Adipose tissue (tissue), 3 donors: ENCODE results near the gene ADARB2. TPM values are rescaled to one million over a fixed set of nuclear protein-coding genes. Genes with fewer than 3 reads are reported as not detected.
"Not testable (repeated sequence)": the region's sequence is repeated elsewhere in the genome, so short reads cannot be mapped to it uniquely, and the experiment has no call there.

ENCODE experiments used
- H3K27ac ChIP-seq: one replicate; pipeline ENCODE4 v1.5.1; 2013; ENCODE audit warnings: low read depth, low read length
- WGBS, 3 donors: extraction: QIAGEN DNeasy Blood & Tissue Kit; methylation state at CpG; one replicate each; pipeline ENCODE4 v1.1.7; 2013; 5-methylcytosine and 5-hydroxymethylcytosine counted together
- polyA plus RNA-seq, 3 donors: library from polyadenylated mRNA; stranded (reverse); fragments of 200-250 nt; gene quantifications; one replicate each; pipeline ENCODE4 v1.2.3, GENCODE V29; 2013
- donor health status: healthy with polysubstance abuse.
- donor health status: Bipolar disorder and iron deficiency.
- donor health status: healthy.

ADARB2 gene
- polyA plus RNA-seq, 3 donors: 0.31 to 1.9 (median 0.56) TPM

DNA sequence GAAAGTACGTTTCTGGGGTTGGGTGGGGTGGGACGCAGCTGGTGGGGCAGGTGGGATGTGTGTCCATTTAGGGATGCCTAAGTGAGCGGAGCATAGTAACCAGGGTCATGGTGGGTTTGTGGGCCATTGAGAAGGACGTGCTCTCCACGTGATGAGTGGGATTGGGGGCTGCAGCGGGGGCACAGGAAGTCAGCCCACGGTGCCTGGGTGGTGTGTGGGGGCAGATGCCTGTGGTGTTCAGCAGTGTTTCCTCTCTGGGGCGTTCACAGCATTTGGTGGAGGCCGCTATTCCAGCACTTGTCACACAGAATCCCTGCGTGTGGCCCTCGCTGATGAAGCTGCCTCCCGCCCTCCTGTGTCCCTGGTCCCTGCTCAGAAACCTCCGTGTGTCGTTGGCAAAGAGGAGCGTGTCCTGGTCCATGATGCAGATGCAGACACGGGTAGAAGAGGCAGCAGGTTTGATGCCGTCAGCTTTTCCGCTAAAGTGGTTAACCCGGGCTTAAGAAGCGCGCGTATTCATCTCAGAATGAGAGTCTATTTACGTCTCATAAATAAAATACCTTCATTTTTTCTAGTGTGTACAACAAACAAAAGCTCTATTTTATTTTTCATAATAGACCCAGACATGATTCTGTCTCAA, 274.2 kb downstream of the ADARB2 start:
- WGBS, 3 donors: 74 to 83% (median 78%) methylated on average over 23 of the region's 23 CpGs
- H3K27ac ChIP-seq: no peak overlapping the region

DNA sequence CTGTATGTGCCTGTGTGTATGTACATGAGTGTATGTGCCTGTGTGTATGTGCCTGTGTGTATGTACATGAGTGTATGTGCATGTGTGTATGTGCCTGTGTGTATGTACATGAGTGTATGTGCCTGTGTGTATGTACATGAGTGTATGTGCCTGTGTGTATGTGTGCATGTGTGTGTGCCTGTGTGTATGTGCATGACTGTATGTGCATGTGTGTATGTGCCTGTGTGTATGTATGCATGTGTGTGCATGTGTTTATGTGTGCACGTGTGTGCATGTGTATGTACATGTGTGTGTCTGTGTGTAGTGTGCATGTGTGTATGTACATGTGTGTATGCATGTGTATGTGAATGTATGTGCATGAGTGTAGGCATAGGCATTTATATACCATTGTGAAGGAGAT, 274.8 kb downstream of the ADARB2 start:
- no peak overlapping the region for H3K27ac ChIP-seq
- WGBS, 3 donors: 83 to 90% (median 90%) methylated on average over 1 of the region's 1 CpG

DNA sequence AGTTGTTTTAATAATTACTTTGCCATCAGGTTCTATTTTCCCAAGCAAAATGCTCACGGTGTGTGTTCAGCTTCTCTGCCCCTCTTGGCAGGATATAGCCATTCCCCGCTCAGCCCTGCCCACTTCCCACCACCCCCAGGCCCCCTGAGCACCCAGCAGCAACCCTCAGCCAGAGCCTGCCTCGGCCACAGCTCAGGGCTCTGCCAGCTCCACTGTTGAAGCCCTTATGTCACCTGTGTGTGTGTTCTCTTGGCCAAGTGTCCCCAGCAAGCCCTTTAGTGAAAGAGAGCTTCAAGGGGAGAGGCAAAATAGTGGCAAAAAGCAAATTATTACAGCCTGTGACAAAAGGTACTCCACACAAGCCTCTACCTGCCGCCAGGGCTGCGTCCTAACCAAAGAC, 275.3 kb downstream of the ADARB2 start:
- 66 to 71% (median 70%) methylated on average over 5 of the region's 5 CpGs for WGBS, 3 donors

DNA sequence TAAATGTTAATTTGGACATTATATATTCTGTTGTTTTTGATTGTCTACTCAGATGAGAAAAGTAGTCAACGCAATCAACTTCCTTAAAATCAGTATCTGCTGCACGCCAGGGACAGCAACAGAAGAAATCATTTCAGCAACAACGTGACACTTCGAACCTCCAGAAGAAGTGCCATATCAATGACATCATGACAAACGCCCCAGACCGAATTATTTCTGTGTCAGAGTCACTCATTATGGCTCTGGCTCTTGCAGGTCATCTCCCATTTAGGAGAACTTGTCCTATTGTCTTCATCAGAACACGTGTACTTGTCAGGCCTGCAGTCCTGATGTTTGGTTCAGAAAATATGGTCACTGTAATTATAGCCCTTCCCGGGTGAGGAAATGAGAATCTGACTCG, 276.3 kb downstream of the ADARB2 start:
- no peak overlapping the region for H3K27ac ChIP-seq
- 53 to 62% (median 61%) methylated on average over 9 of the region's 9 CpGs for WGBS, 3 donors

More for the DNA sequence above, 275.3 kb downstream of the ADARB2 start:
- H3K27ac ChIP-seq: no peak overlapping the region

DNA sequence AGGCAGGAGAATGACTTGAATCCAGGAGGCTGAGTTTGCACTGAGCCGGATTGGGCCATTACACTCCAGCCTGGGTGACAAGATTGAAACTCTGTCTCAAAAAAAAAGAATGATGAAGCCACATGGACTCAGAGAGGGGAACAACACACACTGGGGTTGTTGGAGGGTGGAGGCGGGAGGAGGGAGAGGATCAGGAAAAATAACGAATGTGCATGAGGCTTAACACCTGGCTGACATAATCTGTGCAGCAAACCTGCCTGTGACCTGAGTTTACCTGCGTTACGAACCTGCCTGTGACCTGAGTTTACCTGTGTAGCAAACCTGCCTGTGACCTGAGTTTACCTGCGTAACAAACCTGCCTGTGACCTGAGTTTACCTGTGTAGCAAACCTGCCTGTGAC, 277.7 kb downstream of the ADARB2 start:
- not testable (repeated sequence) for H3K27ac ChIP-seq
- 46 to 88% (median 69%) methylated on average over 5 to 6 of the region's 6 CpGs for WGBS, 3 donors

DNA sequence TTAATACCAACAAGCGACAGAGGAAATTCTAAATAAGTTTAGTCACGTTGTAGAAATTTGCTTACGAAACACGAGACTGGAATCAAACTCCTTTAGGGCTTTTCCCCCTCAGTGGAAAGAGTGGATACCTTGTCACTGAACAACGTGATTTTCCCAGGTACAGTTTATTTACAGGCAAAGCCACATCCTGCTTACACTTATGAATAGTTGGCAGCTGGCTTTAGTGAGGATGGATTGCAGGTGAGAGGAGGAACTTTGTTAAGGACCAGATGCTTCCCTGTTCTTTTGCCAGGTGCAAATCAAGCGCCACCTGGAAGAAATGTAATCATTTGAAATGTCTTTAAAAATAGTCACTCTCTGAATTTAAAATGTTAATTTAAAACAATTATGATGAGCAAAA, 282.4 kb downstream of the ADARB2 start:
- 52 to 63% (median 57%) methylated on average over 6 of the region's 6 CpGs for WGBS, 3 donors
- no peak overlapping the region for H3K27ac ChIP-seq

DNA sequence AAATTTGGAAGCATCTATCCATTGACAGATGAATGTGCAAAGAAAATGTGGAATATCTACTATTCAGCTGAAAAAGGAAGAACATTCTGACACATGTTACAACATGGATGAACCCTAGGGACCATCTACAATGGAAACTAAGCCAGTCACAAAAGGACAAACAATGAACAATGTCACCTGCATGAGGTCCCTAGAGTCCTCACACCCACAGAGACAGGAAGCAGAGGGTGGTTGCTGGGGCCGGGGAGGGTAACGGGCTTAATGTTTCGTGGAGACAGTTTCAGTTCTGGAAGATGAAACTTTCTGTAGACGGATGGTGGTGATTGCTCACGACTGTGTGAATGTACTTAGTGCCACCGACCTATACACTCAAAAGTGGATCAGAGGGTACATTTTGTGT, 282.9 kb downstream of the ADARB2 start:
- WGBS, 3 donors: 65 to 67% (median 66%) methylated on average over 6 of the region's 6 CpGs
- H3K27ac ChIP-seq: no peak overlapping the region

DNA sequence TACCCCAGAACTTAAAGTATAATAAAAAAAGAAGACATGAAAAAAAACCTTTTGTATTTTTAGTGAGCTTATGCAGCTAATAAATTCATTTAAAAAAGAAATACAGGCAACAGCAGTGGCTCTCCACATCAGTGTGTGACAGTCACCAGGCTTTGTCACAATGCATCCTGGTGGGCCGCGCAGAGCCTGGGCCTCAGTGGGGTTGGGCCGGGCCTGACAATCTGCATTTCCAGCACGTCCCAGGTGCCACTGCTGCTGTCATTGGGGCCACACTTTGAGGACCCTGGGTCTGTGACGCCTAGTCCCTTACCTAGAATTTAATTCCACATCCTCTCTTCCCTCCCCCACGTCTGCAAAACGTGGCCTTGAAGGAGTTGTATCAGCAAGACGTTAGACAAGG, 284.5 kb downstream of the ADARB2 start:
- WGBS, 3 donors: 63 to 72% (median 67%) methylated on average over 8 of the region's 8 CpGs

DNA sequence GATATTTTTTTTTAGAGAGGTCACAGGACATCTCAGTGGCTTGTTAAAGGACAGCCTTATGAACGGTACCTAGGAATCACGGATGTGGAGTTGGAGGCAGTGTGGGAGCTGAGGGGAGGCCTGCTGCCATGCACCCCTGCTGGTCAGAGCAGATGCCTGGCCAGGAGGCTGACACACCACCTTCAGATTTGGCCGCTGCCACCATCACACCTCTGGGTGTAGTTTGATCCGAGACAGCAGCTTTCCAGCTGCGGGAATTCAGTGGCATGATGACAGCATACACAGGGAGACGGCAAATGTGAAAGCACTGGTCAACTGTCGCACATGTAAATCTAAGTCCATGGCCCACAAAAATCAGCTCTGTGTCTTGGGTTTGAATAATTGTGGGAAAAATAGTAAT, 285.4 kb downstream of the ADARB2 start:
- H3K27ac ChIP-seq: no peak overlapping the region
- WGBS, 3 donors: 86 to 91% (median 89%) methylated on average over 7 of the region's 7 CpGs

More for the DNA sequence above, 284.5 kb downstream of the ADARB2 start:
- H3K27ac ChIP-seq: no peak overlapping the region

DNA sequence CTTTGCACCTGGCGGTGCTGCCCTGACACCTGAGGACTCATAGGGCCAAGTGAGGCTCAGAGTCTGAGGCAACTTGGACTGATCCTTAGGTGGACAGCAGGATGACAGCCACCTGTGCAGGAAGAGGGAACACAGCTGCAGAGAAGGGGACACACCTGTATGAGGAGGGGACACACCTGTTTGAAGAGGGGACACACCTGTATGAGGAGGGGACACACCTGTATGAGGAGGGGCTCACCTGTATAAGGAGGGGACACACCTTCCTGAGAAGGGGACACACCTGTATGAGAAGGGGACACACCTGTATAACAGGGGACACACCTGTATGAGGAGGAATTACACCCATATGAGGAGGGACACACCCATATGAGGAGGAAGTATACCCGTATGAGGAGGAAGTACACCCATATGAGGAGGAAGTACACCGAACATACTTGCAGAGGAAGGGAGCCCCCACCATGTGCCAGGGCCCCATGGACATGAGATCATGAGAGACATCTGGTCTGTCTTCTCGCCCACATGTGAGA, 285.9 kb downstream of the ADARB2 start:
- H3K27ac ChIP-seq: no peak overlapping the region
- 70 to 73% (median 72%) methylated on average over 4 of the region's 4 CpGs for WGBS, 3 donors

DNA sequence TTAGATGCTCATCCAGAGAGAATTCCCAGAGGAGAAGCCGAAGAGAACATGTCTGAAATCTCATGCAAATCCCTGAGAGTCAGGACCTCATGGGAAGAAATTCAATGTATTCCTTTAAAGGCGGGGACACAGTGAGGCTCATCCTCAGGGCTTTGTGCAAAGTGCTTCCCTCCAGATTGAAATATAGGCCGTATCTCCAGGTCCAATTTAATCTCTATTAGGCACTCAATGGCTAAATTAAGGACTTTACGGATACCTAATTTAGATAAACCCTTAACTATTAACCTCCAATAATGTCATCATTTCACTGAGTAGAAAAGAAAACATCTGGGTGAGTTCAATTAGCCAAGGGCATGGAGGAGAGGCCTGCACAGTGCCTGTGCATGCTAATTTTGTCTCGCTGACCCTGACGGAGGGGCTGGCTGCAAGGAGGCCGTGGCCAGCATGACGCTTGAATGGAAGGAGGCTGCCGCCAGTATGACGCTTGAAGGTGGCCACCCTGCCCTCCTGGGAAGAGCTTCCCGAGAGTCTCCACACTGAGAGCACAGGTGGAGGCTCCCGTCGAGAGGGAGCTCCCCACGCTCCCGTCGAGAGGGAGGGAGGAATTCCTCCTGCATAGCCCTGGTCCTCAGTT, 287.6 kb downstream of the ADARB2 start:
- WGBS, 3 donors: 63 to 70% (median 68%) methylated on average over 16 of the region's 16 CpGs
- no peak overlapping the region for H3K27ac ChIP-seq

DNA sequence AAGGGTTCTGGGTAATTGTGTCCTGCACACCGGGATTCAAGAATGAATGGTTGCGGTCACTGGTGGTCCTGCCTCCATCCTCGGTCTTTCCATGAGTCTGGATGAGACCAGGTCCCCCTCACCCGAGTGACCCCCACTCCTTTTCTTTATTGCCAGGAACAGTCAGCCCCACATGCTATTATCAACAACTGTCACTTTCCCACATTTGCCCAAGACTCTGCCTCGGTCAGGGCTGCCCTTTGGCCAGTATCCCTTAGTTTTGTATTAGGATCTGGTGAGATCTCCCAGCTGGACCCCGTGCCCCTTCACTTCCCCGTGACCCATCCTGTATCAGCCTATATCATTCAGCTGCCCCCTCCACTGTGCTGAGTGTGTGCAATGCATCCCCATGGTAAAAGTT, 288.3 kb downstream of the ADARB2 start:
- WGBS, 3 donors: 69 to 73% (median 70%) methylated on average over 7 of the region's 7 CpGs

DNA sequence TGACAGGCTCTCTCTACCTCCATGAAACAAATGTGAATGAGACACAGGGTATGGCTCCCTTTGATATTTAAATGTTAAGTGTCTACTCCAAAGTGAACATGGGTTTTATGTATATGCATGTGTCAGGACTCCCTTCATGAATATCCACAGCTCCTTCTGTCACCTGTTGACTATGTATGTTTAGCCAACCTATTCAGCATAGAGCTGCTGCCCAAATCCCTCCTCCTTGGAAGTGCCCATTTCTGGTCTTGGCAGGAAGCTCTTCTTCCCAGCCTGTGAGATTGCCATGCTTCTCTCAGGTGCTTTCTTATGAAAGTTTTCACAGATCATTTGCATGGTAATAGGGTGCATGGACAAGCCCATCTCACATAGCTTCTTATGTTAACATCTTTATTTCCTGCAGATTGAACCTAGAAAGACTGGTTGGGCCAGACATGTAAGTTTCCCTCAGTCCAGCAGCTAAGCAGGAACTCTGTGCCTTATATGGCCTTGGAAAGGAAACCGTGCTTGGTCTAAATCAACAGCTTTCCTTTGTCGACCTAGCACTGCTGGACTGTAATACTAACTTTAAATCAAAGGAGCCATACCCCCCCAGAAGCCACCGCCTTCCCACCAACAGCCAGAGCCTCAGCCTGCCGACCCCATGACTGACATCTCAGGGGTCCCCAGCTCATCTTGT, 288.9 kb downstream of the ADARB2 start:
- 41 to 62% (median 42%) methylated on average over 4 of the region's 4 CpGs for WGBS, 3 donors
- H3K27ac ChIP-seq: no peak overlapping the region

More for the DNA sequence above, 288.3 kb downstream of the ADARB2 start:
- no peak overlapping the region for H3K27ac ChIP-seq

DNA sequence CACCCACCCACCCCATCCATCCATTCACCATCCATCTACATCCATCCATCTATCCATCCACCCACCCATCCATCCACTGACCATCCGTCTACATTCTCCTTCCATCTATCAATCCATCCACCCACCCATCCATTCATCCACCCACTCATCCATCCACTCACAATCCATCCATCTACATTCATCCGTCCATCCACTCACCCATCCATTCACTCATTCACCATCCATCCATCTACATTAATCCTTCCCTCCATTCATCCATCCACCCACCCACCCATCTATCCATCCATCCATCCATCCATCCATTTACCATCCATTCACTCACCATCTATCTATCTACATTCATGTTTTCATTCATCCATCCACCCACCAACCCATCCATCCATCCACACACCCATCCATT, 292.5 kb downstream of the ADARB2 start:
- no peak overlapping the region for H3K27ac ChIP-seq
- WGBS, 3 donors: 95 to 97% (median 95%) methylated on average over 2 of the region's 2 CpGs

DNA sequence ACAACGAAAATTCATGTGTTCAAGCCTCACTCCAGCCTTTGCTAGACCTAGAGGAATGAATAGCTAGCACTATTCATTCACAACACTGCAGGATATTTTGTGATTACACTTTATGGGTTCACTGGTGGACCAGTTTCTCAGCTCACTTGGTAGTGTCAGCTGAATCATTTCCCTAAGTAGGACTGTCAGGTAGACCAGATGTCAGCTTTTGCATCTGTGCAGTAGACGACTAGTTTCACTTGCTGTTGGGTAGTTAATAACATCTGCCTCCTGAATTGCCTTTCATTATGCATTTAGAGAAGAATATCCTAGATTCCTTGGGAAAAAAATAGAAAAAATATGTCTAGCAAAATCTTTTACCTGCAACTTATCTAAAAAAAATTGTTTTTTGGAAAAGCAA, 296.4 kb downstream of the ADARB2 start:
- 60 to 77% (median 68%) methylated on average over 2 of the region's 2 CpGs for WGBS, 3 donors
- no peak overlapping the region for H3K27ac ChIP-seq

DNA sequence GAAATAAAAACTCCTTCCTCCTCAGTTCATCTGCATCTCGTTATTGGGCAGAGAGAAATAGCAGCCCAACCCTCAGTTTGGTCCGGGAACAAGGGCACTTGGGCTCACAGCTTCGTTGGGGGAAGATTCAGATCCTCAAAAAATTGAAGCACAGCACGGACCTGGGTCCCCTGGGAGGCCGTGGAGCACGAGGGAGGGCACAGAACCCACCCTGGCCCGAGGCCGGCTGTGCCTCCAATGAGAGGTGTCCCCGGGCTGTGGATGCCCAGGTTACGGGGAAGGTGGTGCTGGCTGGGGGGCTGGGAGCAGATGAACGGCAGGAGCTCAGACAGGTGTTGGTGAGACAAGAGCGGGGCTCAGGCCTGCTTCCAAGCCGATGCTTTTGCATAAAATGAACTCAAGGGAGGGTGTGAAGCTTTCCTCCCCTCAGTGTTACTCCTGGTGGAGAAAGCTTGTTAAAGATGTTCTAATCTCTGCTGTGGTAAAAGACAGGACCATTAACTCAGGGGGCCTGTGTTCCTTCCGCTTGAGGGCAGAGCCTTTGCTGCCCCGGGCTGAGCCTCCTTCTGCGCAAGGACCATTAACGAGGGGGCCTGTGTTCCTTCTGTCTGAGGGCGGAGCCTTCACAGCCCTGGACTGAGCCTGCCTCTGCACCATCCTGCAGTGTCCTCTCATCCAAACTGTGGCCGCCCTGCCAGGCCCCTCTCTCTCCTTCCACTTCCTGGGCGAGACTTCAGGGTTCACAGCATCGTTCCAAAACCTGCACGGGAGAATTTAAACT, 302.2 kb downstream of the ADARB2 start:
- no peak overlapping the region for H3K27ac ChIP-seq
- 55 to 67% (median 66%) methylated on average over 22 of the region's 22 CpGs for WGBS, 3 donors

DNA sequence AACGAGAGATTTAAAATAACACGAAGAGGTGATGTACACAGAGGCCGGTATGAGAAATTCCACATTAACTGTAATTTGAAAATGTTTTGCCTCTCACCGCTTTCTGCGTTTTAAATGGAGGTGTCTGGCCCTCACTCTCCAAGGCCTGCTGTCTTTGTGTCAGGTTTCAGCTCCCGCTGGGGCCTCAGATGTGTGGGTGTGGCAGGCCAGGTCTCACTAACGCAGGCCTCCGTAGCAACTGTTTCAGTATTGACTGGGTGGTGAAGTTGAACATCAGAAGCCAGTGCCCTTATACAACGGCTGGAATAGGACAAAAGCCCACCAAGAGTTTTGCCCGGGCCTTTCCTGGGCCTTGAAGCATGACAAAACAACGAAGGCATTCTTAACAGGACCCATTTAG, 303.1 kb downstream of the ADARB2 start:
- H3K27ac ChIP-seq: no peak overlapping the region
- WGBS, 3 donors: 68 to 78% (median 74%) methylated on average over 11 of the region's 11 CpGs

DNA sequence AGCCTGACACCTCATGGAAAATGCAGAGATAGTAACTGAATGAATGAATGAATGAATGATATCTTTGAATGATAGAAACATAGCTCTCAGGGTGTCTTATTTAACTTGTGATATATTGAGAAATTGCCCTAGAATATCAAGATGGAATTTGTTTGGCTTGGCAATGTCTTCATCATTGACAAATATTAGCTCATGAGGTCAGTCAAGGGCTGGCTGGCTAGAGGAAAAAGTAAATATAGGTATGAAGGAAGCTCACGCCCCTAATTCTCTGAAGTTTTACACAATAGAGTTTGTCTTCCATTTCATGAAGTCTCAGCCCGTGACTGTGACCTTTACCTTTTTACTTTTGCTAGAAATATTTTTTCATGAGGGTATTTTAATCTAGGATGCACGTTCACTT, 305.2 kb downstream of the ADARB2 start:
- 17 to 73% (median 69%) methylated on average over 3 of the region's 3 CpGs for WGBS, 3 donors

DNA sequence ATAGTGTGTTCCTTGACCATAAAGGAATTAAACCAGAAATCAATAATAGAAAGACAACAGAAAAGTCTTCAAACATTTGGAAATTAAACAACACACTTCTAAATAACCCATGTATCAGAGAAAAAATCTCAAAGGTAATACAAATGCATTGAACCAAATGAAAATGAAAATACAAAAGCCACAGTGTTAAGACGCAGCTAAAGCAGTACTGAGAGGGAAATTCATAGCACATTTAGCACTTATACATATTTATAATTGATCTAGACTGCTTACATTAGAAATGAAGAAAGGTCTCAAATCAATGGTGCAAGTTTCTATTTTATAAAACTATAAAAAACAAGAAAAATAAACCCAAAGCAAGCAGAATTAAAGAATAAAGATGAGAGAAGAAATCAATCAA, 306.1 kb downstream of the ADARB2 start:
- H3K27ac ChIP-seq: no peak overlapping the region
- 91 to 97% (median 94%) methylated on average over 1 of the region's 1 CpG for WGBS, 3 donors

More for the DNA sequence above, 305.2 kb downstream of the ADARB2 start:
- no peak overlapping the region for H3K27ac ChIP-seq
